NCI-H128 (cell line): Measurements from ENCODE around the gene ATP5ME.

Experiments
- DNase-seq: peaks from one replicate; lab custom pipeline; 2025; ENCODE audit not compliant: unreplicated experiment; lab: John Stamatoyannopoulos, UW

The ATP5ME gene

GRCh38 chr4:684623-685327 is 10.7 kb upstream of the ATP5ME start:
- no peak for DNase-seq

- no peak for DNase-seq
Observed at GRCh38 chr4:683982-684622, 10.0 kb upstream of the ATP5ME start.

DNA sequence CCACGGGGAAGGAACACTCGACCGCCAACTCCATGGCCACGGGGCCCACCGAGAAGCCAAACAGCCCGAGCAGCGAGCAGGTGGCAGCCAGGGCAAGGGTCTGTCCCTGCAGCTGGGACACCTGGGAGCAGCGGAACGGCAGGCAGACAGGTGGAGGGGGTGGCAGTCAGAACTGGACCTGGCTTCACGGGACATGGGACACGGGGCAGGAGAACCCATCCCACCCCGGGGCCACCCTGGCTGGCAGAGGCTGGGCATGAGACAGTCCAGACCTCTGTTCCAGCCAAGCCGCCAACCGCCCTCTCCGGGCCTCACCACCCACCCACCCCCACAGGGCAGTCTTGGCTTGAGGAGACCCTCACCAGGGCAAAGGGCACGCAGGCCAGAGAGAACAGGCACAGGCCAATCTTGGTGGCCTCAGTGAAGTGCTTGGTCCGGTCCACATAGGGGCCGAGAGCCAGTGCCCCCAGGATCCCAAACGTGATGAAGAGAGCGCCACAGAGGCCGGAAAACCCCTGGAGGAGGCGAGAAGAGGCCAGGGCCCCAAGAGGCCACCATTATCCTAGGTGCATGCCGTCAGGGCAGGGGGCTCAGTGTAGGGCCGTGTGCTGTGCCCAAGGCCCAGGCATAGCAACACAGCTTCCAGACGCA is 9.3 kb upstream of the ATP5ME start:
- no peak for DNase-seq

DNA sequence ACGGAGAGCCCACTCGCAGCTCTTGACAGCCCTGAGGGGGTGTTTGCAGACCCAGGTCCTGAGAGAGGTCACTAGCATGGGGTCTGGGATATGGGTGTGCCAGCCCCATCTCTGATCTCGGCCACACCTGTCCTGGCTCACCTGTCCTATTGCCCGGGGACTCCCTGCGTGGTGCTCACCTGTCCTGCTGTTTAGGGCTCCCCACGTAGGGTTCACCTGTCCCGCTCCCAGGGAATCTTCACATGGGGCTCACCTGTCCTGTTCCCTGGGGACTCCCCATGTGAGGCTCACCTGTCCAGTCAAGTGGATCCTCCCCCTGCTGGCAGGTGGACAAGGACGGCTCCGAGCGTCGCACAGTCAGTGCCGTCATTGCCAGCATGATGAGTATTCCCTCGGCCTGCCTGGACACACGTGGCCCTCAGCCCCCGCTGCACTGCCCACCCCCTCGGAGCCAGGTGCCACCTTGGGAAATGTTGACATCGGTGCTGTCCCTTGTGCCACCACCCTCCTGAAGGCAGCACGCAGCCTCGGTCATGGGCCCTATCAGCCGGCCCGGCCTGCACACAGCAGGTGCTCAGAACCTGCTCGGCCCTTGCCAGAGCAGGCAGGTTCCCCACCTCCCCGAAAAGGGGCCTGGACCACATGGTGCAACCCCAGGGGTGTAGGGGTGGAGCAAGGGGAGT is 8.6 kb upstream of the ATP5ME start:
- no peak for DNase-seq

DNA sequence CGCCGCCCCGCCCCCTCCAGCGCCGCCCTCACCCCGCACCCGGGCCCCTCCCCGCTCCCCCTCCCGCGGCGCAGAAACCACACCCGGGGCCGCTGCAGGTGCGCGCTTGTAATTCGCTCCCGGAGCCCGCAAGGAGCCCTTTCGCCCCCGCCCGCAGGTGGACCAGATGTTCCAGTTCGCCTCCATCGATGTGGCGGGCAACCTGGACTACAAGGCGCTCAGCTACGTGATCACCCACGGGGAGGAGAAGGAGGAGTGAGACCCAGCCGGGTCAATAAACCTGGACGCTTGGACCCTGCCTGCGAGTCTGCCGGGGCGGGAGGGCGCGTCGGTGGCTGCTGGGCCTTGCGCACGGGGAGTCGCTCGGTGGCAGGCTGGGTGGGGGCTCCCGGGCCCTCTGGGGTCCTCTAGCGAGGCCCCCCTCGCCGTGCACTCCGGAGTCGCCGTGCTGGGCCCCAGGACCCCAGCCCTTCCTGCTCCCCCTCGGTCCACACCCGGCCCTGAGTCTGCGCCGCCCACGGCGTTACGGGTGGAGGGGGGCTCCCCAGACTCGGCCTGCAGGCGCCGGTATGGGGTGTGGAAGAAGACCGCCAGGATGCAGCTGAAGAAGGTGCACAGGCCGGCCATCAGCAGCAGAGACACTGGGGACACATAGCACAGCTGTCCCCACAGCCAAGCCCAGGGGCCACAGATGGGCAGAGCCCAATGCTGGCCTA is 7.8 kb upstream of the ATP5ME start:
- peak; percentile 3 for DNase-seq

GRCh38 chr4:680928-681645 is 7.0 kb upstream of the ATP5ME start:
- DNase-seq, result no peak

GRCh38 chr4:680551-680927 is 6.5 kb upstream of the ATP5ME start:
- no peak for DNase-seq

- DNase-seq, result no peak
Observed at GRCh38 chr4:680091-680490, 6.0 kb upstream of the ATP5ME start.

DNA sequence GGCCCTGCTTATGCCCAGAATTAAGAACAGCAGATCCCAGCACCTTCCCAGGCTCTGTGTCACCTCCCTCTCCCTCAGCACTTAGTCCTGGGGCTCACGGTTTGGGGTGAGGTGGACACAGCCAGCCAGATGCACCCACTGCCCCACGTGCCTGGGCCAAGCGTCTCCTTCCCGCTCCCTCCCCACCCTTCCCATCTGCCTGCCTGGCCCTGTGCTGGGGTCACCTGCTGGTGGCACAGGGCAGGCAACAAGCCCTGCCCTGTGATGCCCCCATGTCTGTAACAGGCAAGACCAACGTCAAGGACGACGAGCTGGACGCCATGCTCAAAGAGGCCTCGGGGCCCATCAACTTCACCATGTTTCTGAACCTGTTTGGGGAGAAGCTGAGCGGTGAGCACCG is 5.6 kb upstream of the ATP5ME start:
- DNase-seq, result no peak

DNA sequence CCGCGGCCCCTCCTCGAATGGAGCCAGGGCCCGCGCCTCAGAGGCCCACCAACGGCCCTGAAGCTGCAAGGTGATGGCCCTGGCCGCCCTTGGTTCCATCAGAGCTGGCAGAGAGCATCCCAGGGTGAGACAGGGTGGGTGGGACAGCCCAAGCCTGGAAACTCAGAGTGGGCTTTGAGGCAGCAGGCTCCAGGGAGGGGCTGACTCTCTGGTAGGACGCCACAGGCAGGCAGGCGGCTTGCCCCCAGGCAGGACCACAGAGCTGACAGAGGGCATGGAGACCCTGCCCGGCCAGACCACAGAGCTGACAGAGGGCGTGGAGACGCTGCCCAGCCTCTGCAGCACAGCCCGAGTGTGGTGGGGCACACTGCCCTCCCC is 5.0 kb upstream of the ATP5ME start:
- no peak for DNase-seq

GRCh38 chr4:678331-679103 is 4.4 kb upstream of the ATP5ME start:
- DNase-seq, result no peak

- no peak for DNase-seq
Observed at GRCh38 chr4:677431-678293, 3.6 kb upstream of the ATP5ME start.

GRCh38 chr4:676871-677235 is 2.8 kb upstream of the ATP5ME start:
- no peak for DNase-seq

DNA sequence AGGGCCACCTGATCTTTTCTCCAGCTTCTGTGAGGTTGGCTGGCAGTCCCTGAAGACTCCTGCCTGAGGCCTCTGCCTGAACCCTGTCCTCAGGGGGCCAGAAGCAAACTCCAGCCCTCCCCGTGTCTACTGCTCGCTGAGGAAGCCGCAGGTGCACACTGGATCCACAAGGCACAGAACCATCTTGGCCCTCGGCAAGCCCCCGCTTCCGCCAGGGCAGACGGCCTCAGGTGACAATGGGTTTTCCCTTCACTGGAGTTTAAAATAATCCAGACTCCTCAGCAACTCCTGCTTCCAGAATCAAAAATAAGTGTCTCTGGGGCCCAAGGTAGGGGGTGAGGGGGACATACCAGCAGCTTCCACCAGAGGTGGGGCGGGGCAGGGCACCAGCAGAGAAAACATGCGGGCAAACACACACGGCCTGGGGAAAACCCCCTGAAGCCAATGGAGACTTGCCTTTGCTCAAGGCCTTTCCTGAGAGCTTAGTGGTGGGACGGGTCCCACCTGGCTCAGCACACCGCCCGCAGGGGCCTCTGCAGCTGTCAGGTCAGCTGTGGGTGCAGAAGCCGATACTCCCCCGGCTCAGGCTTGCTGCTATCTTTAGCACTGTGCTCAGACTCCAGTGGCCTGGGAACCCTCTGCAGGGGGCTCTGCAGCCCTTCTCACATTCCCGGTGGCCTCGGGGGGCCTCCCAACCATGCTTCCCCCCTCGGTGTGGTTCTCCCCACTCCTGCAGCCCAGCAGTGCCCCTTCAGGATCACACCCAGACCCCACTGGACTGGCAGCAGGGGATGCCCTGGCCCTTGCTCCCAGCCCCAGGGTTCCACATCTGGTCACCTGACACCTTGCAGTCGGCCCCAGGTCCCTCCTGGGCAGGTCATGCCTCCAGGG is 2.1 kb upstream of the ATP5ME start:
- no peak for DNase-seq

GRCh38 chr4:675036-675882 is 1.2 kb upstream of the ATP5ME start:
- no peak for DNase-seq

- no peak for DNase-seq
Observed at GRCh38 chr4:673349-674091, 556 bp downstream of the ATP5ME start.
